SJCRH30 (cell line): ENCODE measurements around the gene CHST11. TPM values are rescaled to one million over a fixed set of nuclear protein-coding genes. Genes with fewer than 3 reads are reported as not detected.
"Not testable (repeated sequence)": the region's sequence is repeated elsewhere in the genome, so short reads cannot be mapped to it uniquely, and the experiment has no call there.

Experiments used
- DNase-seq, 2 experiments: peaks; one replicate each; pipeline ENCODE4 v3.0.0-alpha.2; 2015 to 2020
- H3K27ac ChIP-seq: fragments of 250-450 bp; sonication (Bioruptor Pico); 2 replicates; pipeline ENCODE4 v1.5.1; 2020; ENCODE audit warnings: mild to moderate bottlenecking, moderate library complexity
- H3K27me3 ChIP-seq: fragments of 250-450 bp; sonication (Bioruptor Pico); 2 replicates; pipeline ENCODE4 v1.5.1; 2020; ENCODE audit warnings: mild to moderate bottlenecking, moderate library complexity
- H3K36me3 ChIP-seq: fragments of 250-450 bp; sonication (Bioruptor Pico); 2 replicates; pipeline ENCODE4 v1.5.1; 2020; ENCODE audit warnings: mild to moderate bottlenecking, moderate library complexity
- H3K4me1 ChIP-seq: fragments of 250-450 bp; sonication (Bioruptor Pico); 2 replicates; pipeline ENCODE4 v1.5.1; 2020; ENCODE audit warnings: mild to moderate bottlenecking, moderate library complexity
- H3K4me3 ChIP-seq: fragments of 250-450 bp; sonication (Bioruptor Pico); 2 replicates; pipeline ENCODE4 v1.5.1; 2020; ENCODE audit warnings: mild to moderate bottlenecking, moderate library complexity
- H3K9me3 ChIP-seq: fragments of 250-450 bp; sonication (Bioruptor Pico); replicated peaks from 2 replicates; pipeline ENCODE4 v1.5.1; 2020; ENCODE audit warnings: mild to moderate bottlenecking, moderate library complexity
- total RNA-seq: library from RNA; depleted of rRNA; stranded (reverse); fragments of >200 nt; shearing (Covaris generic); gene quantifications from 2 replicates; pipeline ENCODE4 v1.2.3, GENCODE V29; 2014

The CHST11 gene
- total RNA-seq, 1 experiment from 2014 or later: 37.0 TPM

DNA sequence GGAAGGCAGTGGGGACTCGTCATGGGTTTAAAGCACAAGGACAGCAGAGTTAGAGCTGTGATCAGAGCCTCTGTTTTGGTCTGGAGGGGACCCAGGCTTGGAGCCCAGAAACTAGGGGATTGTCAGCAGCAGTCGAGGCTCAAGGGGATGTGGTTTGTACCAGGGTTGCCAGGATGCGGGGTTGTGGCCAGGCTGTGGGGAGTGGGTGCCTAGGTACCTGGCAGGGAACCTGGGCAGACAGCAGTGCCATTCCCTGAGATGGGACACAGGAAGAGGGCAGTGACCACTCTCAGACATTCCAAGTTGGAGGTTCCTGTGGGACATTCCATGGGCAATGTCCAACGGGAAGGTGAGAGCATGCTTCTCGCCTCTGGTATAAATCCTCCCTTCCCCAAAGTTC, 279.1 kb downstream of the CHST11 start:
- Histone ChIP-seq H3K4me3 (no peak overlapping the region), H3K4me1 (peaks cover 33% of the 10 kb centered on the region), H3K27me3 (no peaks in the 10 kb centered on the region), H3K9me3 (no peaks in the 10 kb centered on the region), H3K27ac (no peak overlapping the region), H3K36me3 (no peaks in the 10 kb centered on the region)
- no peak for DNase-seq

DNA sequence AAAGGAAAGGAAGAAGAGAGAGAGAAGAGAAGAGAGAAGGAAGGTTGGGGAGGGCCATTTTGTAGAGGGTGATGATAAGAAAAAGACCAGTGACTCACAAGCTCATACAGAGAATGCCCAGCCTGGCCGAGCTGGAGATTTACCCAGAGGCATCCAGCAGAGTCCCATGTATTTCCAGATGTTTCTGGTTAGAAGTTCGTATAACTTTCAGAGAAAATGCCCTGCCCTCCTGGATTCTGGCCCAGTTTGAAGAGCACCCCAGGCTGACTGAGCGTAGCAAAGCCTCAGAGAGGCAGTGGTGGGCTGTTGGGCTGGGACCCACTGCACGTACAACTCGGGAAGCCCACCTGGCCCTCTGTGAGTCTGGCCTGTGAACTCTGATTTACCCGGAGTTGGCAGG, 279.6 kb downstream of the CHST11 start:
- H3K4me3 ChIP-seq: no peak overlapping the region
- H3K4me1 ChIP-seq: peaks cover 29% of the 10 kb centered on the region
- no peaks in the 10 kb centered on the region for H3K9me3 ChIP-seq
- no peak overlapping the region for H3K27ac ChIP-seq
- DNase-seq: no peak
- H3K27me3 ChIP-seq: no peaks in the 10 kb centered on the region
- H3K36me3 ChIP-seq: no peaks in the 10 kb centered on the region

DNA sequence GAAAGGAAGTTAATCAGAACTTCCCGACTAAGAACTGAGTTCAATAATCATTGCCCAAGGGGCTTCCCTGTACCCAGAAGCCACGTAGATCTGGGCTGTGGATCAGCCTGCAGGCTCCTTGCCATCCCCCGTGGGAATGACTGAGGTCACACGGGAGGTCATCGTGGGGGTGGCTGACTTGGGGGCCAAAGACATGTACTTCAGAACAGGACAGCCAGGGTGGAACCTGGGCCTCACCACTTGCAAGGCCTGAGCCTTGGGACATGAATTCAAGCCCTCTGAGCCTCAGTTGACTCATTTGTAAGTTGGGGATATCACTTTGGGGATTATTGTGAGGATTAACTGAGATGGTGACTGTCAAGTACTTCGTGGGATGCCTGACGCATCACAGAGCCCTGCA, 280.4 kb downstream of the CHST11 start:
- Histone ChIP-seq H3K9me3 (no peaks in the 10 kb centered on the region), H3K27me3 (no peaks in the 10 kb centered on the region), H3K27ac (peak overlapping the region; percentile 69; the same call in 1 of the 2 replicates), H3K36me3 (no peaks in the 10 kb centered on the region), H3K4me3 (no peak overlapping the region), H3K4me1 (peaks cover 28% of the 10 kb centered on the region)
- DNase-seq: no peak

DNA sequence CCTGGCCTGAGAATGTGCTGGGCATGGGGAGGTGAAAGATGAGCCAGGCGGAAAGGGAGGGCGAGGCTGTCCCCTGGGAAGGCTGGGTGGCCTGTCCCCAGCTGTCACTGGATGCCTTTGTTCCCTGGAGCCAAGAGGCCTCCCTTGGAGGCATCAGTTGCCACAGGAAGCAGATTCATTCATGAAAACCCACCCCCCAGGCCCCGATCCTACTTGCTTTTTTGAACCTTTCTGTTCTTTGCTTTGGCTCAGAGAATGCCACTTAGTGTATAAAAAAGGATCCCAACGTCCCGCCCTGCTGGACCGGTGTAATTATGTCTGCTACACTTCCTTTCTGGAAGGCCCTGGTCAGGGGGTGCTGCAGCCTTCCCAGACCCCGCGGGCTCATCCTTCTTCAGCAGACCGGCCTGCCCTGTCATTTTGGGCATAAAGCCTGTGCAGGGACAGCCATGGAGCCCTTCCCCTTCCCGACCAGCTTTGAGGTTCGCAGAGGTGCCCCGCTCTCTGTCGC, 281.1 kb downstream of the CHST11 start:
- Histone ChIP-seq H3K4me1 (peaks cover 31% of the 10 kb centered on the region), H3K4me3 (peak overlapping the region; percentile 23), H3K27ac (peak overlapping the region; percentile 69), H3K9me3 (no peaks in the 10 kb centered on the region), H3K27me3 (no peaks in the 10 kb centered on the region), H3K36me3 (no peaks in the 10 kb centered on the region)
- peak; percentile 82 to 90 for DNase-seq

DNA sequence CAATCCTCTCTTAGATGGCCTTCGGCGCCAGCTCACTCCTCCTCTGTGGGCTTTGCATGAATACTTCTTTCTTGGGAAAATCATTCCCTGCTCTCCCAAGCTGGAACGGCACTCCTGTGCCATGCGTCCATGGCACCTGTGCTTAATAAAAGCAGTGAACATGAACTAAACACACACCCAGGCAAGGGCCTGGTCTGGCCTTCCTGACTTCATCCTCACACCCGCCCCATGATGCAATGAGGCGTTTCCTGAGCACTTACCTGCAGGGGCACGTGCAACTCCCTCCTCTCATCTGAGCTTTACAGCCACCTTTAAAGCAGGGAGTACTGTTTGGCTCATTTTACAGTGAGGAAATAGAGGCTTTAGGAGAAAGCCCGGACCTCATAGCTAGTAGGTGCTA, 281.6 kb downstream of the CHST11 start:
- peak in 1 of 2 experiments; percentile 28 for DNase-seq
- Histone ChIP-seq H3K27me3 (no peaks in the 10 kb centered on the region), H3K36me3 (no peaks in the 10 kb centered on the region), H3K9me3 (no peaks in the 10 kb centered on the region), H3K27ac (peak overlapping the region; percentile 69), H3K4me3 (peak overlapping the region; percentile 23), H3K4me1 (peaks cover 36% of the 10 kb centered on the region)

DNA sequence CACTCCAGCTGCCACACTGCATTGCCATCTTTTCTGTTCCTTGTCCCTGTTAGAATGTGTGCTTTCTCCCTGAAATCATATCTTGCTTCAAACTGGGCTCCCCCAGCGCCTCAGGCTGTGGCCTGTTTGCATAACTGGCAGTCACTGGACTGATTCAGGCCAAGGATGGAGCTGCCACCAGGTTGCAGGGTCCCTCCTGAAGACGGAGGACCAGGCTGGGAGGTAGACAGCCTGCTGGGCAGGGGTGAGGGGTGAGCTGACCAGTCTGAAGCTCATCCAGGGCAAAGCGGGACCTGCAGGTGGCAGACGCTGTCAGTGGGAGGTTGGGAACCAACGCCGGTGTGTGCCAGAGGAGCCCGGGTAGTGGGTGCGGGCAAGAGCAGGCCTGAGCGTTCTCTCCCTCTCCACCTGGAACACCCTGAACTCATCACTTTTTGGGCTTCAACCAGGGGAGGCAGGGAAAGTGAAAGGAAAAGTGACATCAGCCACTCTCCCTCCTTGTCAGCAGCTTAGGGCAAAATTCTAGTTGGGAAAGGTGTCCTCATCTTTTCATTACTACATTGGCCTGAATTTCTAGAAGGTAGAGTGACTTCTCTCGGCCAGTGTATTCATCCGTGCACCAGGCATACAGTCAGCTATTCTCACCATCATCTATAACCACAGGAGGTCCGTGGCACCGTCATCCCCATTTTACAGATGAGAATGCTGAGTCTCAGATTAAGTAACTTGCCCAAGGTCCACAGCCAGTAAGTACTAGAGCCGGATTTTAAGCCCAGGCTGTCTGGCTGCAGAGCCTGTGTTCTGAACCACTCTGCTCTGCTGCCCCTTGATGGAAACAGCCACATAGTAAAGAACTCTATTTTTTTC, 282.3 kb downstream of the CHST11 start:
- no peaks in the 10 kb centered on the region for H3K27me3 ChIP-seq
- no peak for DNase-seq
- peaks cover 36% of the 10 kb centered on the region for H3K4me1 ChIP-seq
- no peak overlapping the region for H3K27ac ChIP-seq
- no peak overlapping the region for H3K4me3 ChIP-seq
- no peaks in the 10 kb centered on the region for H3K36me3 ChIP-seq
- H3K9me3 ChIP-seq: no peaks in the 10 kb centered on the region

DNA sequence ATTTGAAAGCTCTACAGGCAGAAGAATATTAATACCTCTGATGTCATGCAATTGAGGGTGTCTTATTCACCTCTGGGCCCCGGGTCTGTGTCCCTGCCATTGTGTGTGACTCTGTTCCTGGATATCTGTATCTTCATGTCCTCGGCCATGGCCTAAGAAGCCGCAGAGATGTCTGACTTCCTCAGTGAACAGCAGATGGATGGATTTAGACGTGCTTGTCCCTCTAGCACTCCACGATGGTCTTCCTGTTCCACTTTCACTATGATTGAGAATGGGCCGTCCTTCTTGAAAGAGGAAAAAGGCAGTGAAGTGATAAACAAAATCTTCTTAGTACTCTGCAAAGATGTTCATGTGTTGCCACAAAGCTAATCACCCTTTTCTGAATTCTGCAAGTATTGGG, 283.9 kb downstream of the CHST11 start:
- Histone ChIP-seq H3K36me3 (no peaks in the 10 kb centered on the region), H3K27me3 (no peaks in the 10 kb centered on the region), H3K27ac (no peak overlapping the region), H3K4me3 (no peak overlapping the region), H3K4me1 (peaks cover 36% of the 10 kb centered on the region), H3K9me3 (no peaks in the 10 kb centered on the region)
- no peak for DNase-seq

DNA sequence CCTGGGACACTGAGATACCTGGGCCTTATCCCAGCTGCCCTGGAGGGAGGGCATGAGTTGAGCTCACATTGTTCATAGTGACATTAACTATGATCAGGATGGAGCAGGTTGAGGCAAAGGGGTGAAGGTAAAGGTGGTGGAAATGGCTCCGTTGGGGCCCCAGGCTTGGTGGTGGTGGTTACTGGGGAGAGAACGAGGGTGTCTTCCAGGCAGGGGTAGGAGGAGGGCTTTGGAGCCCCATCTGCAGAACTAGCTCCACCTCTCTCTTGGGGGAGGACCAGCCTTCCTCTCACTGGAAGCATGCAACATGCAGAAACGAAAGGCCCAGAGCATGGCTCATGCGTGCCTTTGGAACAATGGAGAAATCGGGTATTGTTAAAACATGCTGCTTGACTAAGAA, 284.3 kb downstream of the CHST11 start:
- H3K27ac ChIP-seq: no peak overlapping the region
- no peak overlapping the region for H3K4me3 ChIP-seq
- H3K36me3 ChIP-seq: no peaks in the 10 kb centered on the region
- peaks cover 36% of the 10 kb centered on the region for H3K4me1 ChIP-seq
- H3K27me3 ChIP-seq: no peaks in the 10 kb centered on the region
- no peaks in the 10 kb centered on the region for H3K9me3 ChIP-seq
- no peak for DNase-seq

DNA sequence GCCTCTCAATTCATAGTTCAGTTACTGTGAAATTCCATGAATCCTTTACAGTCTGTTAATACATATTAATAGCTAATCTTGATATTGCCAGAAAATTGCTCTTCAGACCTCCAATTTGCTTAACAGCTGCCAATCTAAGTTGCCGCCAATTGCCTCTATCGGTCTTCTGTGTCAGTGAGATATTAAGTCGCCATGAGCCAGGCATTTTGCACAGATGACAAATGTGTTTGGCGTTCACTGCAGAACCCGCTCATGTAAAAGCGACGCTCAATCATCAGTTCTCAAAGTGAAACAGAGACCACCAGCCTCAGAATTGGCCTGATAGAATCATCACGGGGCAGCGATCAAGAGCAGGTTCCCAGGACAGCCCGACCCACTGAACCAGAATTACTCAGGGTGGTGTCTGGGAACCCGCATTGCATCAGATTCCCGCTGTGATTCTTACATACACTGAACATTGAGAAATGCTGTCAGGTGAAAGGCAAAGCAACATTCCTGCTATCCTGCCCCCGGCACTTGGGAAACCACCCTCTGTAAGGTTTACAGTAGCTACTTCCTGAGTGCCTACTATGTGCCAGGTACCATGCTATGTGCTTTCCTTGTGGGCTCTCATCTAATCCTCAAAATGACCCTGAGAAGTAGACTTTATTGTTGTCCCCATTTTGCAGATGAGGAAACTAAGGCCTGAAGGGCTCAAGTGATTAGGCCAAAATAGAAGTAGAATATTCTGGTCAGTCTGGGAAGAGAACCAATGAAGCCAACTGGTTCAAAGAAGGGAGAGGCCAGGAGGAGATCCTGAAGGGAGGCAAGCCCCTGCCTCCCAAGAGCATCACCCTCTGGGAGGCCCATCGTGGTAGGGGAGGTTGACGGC, 285.0 kb downstream of the CHST11 start:
- Histone ChIP-seq H3K36me3 (no peaks in the 10 kb centered on the region), H3K4me1 (peaks cover 31% of the 10 kb centered on the region), H3K27ac (no peak overlapping the region), H3K4me3 (no peak overlapping the region), H3K9me3 (no peaks in the 10 kb centered on the region), H3K27me3 (no peaks in the 10 kb centered on the region)
- DNase-seq: no peak

DNA sequence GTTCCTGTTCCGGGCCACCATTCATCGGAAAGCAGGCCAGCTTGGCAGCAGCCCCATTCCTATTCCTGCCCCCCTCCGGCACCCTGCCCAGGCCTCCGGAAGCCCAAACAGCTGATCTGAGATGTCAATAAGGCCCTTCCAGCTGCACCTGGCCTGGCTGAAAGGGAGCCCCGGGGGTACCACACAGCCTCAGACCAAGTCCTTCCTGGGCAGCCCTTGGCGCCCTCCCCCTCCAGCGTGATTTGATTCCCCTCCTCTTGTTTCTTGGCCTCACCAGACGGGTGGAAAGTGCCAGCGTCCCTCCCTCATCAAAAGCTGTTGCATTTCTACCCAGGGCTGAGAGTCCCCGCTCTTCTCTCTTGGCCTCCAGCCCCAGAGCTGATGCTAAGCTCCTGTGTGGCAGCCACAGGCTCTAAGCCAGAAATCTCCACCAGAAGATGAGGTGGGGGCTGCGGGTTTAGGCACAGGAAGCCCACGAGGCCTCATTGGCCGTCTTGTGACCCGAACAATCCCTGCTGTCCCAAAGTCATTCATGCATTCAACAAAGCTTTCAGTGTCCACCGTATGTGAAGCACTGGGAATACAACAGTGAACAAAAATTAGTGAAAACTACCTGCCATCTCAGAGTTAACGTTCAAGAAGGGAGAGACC, 285.9 kb downstream of the CHST11 start:
- no peaks in the 10 kb centered on the region for H3K36me3 ChIP-seq
- H3K4me3 ChIP-seq: no peak overlapping the region
- peak; percentile 74 to 84 for DNase-seq
- H3K27me3 ChIP-seq: no peaks in the 10 kb centered on the region
- H3K4me1 ChIP-seq: peaks cover 22% of the 10 kb centered on the region
- H3K9me3 ChIP-seq: no peaks in the 10 kb centered on the region
- peak overlapping the region; percentile 45 for H3K27ac ChIP-seq

DNA sequence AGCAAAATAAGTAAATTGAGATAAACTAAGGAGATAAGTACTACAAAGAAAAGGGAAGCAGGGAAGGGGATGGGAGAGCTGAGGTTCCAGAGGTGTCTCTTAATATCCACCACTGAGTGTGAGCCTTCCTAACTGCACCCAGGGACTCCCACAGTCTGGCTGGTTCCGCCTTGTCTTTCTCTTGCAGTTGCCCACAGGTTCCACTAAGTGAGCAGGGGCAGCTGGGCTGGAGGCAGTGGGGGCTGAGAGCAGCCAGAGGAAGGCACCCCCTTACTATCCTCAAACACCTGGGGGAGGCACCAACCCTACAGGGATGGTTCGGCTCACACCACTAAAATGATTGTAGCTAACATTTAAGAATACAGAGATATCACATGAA, 286.4 kb downstream of the CHST11 start:
- Histone ChIP-seq H3K9me3 (no peaks in the 10 kb centered on the region), H3K27ac (peak overlapping the region; percentile 45), H3K4me1 (peaks cover 17% of the 10 kb centered on the region), H3K4me3 (no peak overlapping the region), H3K27me3 (no peaks in the 10 kb centered on the region), H3K36me3 (no peaks in the 10 kb centered on the region)
- DNase-seq: peak in 1 of 2 experiments; percentile 31

DNA sequence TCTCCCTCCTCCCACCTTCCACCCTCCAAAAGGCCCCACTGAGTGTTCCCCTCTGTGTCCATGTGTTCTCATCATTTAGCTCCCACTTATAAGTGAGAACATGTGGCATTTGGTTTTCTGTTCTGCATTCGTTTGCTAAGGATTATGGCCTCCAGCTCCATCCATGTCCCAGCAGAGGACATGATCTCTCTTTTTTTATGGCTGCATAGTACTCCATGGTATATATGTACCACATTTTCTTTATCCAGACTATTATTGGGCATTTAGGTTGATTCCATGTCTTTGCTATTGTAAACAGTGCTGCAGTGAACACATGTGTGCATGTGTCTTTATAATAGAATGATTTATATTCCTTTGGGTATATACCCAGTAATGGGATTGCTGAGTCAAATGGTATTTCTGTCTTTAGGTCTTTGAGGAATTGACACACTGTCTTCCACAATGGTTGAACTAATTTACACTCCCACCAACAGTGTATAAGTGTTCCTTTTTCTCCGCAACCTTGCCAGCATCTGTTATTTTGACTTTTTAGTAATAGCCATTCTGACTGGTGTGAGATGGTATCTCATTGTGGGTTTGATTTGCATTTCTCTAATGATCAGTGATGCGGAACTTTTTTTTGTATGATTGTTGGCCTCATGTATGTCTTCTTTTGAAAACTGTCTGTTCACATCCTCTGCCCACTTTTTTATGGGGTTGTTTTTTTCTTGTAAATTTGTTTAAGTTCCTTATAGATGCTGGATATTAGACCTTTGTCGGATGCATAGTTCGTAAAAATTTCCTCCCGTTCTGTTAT, 287.2 kb downstream of the CHST11 start:
- not testable (repeated sequence) for H3K9me3 ChIP-seq, H3K27me3 ChIP-seq, H3K4me1 ChIP-seq, H3K36me3 ChIP-seq, H3K4me3 ChIP-seq, H3K27ac ChIP-seq, DNase-seq

DNA sequence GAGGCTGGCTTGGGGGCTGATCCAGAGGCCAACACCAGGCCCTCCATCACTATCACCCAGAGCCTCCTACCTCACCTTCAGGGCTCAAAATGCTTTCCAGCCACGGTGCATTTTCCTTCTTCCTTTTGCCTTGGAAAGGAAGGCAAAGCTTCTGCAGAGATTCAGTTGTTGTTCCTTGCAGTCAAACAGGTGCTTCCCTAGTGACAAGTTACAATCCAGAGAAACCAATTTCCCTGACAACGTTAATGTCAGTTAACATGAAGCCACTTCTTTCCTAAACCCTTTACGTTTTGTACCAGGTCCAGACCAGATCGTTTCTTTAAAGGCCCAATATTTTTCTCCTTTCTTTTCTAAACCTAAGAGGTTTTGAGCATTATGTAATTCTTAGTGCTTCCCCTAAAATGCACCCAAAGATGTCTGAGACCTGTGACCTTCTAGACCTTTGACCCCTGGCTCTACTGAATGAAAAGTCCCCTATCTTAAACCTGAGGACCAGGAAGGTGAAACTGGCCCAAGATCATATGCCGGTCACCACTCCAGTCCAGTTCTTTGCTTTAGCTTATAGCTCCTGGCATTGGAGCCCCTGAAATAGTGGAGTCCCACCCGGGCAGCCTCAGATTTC, 289.8 kb downstream of the CHST11 start:
- no peak overlapping the region for H3K27ac ChIP-seq
- no peak overlapping the region for H3K4me3 ChIP-seq
- H3K9me3 ChIP-seq: no peaks in the 10 kb centered on the region
- DNase-seq: no peak
- peaks cover 12% of the 10 kb centered on the region for H3K4me1 ChIP-seq
- H3K27me3 ChIP-seq: no peaks in the 10 kb centered on the region
- no peaks in the 10 kb centered on the region for H3K36me3 ChIP-seq

DNA sequence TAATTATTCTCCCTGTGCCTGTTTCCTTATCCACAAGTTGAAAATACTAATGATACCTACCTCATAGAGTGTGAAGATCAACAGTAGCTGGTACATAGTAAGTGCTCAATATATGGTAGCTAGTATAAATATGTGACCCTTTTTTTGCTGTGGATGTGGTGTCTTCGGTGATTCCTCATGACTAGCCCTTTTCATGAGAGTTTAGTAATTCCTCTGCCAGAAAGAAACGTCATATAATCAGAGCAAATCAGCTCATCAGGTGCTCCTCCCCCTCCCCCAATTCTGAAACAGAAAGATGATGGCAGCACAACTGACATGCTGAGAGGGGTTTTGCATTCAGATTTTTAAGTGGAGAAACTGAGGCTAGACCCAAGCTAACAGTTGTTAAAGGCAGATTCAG, 290.6 kb downstream of the CHST11 start:
- no peak overlapping the region for H3K4me3 ChIP-seq
- DNase-seq: no peak
- H3K36me3 ChIP-seq: no peaks in the 10 kb centered on the region
- H3K27ac ChIP-seq: no peak overlapping the region
- no peaks in the 10 kb centered on the region for H3K9me3 ChIP-seq
- no peaks in the 10 kb centered on the region for H3K27me3 ChIP-seq
- peaks cover 12% of the 10 kb centered on the region for H3K4me1 ChIP-seq
